OCI-M2 (cell line): ENCODE data around the gene OXT.
"Not testable (repeated sequence)": the region's sequence is repeated elsewhere in the genome, so short reads cannot be mapped to it uniquely, and the experiment has no call there.

Experiments
- DNase-seq: peaks from one replicate; lab custom pipeline; 2025; ENCODE audit not compliant: unreplicated experiment; lab: John Stamatoyannopoulos, UW

Gene OXT

GRCh38 chr20:3109350-3110302, 38.2 kb downstream of the OXT start:
- DNase-seq, result no peak

DNA sequence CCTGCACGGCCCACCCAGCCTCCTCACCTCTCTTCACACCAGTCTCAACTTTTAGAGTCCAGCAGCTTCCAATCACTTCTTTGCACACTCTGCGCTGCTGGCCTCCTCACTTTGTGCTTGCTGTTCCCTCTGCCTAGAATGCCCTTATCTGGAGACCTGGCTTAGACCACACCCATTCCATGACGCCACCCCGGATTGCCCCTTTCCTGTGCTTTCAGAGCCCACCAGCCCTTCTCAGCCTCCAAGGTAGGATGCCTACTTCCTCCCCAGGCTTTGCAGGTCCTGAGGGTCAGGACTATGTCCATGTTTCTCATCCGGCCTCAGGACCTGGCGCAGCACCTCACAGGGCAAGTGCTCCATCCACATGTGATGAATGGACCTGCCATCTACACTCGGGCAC, 40.1 kb downstream of the OXT start:
- DNase-seq, result no peak

DNA sequence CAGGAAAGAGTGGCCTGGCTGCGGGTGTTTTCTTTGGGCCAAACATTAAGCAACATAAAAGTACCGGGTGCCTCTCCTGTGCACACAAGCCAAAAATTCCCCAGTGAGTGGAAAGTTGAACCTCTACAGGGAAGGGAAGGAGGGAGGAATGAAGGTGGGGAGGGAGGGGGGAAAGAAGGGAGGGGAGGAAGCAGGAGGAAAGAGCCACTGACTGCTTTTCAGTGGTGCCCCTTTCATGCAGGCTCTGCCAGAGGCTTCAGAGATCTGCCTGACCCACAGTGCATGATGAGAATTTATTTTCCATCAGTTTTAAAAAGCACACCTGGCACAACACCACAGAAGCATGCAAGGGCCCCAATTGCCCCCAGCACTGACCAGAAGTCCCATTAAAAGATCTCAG, 40.6 kb downstream of the OXT start:
- DNase-seq, result no peak

DNA sequence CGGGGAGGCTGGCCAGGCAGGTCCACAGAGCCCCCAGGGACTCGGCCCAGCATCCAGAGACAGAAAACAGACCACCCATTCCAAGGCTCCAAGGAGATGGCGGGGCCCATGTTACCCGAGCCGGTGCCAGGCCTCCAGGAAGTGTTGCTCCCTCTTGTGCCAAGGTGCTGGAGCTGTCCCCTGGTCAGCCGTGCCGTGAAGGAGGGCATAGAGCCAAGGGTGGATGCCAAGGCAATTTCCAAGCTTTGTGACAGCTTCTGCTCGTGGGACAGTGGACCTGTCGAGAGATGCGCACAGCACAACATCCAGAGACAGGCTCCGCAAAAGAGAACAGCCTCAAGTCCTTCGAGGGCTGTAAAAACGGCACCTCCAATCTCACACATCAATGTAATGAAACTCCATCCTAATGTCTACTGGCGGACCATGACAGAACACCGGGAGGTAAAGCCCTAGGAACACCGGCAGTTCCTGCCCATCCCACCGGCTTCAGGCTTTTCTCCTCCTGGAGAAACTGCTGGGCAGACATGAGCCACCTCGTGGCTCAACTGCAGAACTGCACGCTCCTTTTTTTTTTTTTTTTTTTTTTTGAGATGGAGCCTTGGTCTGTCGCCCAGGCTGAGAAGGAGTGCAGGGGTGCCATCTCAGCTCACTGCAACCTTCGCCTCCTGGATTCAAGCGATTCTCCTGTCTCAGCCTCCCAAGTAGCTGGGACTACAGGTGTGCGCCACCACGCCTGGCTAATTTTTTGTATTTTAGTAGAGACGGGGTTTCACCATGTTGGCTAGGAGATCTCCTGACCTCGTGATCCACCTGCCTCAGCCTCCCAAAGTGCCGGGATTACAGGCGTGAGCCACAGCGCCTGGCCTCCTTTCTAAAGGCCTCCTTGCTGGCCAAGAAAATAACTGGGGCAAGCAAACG, 44.0 kb downstream of the OXT start:
- DNase-seq, result no peak

GRCh38 chr20:3116341-3116740, 44.9 kb downstream of the OXT start:
- DNase-seq, result no peak

DNA sequence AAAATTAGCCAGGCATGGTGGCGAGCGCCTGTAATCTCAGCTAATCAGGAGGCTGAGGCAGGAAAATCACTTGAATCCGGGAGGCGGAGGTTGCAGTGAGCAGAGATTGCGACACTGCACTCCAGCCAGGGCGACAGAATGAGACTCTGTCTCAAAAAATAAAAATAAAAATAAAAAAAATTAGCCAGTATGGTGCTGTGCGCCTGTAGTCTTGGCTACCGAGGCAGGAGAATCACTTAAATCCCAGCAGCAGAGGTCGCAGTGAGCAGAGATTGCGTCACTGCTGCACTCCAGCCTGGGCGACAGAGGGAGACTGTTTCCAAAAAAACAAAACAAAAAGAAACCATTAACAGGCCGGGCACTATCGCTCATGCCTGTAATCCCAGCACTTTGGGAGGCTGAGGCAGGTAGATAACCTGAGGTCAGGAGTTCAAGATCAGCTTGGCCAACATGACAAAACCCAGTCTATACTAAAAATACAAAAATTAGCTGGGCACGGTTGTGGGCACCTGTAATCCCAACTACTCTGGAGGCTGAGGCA, 46.5 kb downstream of the OXT start:
- DNase-seq, result not testable (repeated sequence)

- no peak for DNase-seq
Observed at GRCh38 chr20:3119044-3119443, 47.6 kb downstream of the OXT start.

DNA sequence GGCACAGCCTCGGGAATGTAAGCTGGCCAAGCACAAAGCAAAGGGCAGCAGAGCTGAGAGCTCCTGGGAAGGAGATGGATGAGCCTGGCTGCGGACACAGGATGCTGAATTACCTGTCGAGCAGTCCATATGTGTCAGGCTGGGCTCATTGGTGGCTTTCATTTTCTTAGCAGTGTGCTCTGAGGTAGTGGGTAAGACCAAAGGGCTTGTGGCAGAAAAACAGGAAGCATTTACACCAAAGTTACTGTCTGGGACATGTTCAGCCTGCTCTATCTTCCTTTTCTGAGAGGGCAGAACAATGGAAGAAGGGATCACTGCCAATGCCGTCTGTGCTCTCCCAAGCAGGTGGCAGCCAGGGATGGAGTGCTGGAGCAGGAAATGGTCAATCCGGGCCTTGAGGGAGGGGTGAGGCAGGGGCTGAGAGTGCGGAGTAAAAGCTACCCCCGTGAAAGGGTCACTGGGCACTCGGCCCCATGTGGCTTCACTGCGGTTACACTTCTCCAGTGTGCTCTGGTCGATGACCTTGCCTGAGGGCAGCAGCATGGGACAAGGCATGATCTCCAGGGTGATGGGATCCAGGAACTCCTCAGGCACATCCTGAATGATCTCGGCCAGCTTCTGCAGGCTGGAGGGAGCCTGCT, 50.0 kb downstream of the OXT start:
- no peak for DNase-seq
